GM18505 (cell line): ENCODE measurements around the gene HDAC4.

Experiments
- ATAC-seq: cut with Tn5 transposase; IDR thresholded peaks from one replicate; pipeline ENCODE4 v1.9.1; 2021; ENCODE audit not compliant: unreplicated experiment
- POLR2A ChIP-seq: IDR thresholded peaks from 4 replicates; pipeline ENCODE4 v1.6.1; 2011; ENCODE audit warnings: borderline replicate concordance; ENCODE audit not compliant: insufficient read depth, insufficient read length; ENCODE audit errors: extremely low read depth

The HDAC4 gene

DNA sequence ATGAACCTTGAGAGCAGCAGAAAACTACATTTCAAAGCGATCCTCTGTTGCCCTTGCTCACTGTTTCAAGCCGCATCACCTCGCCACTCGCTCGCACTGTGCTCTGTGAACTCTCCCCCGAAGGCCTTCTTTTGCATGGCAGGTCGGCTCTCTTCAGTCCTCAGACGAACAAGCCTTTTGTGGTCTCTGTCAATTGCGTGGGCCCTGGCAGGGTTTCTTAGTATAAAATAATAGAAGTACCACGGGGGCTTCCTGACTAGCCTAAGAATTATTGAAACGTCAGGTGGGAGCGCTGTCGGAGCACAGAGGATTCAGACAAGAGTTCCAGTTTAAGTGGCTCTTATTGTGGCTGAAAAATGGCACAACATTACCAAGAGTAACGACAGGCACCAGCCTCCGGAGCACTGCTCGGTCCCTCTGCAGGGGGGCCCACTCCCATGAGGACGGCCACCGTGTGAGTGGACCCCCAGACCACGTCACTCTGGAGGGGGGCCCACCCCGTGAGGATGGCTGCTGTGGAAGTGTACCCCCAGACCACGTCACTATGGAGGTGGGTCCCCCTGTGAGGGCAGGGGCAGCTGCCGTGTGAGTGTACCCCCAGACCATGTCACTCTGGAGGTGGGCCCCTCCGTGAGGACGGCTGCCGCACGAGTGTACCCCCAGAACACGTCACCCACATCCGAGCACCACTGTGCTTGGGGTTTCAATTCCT, 237.7 kb downstream of the HDAC4 start:
- no peak for TF ChIP-seq POLR2A
- no peak for ATAC-seq

DNA sequence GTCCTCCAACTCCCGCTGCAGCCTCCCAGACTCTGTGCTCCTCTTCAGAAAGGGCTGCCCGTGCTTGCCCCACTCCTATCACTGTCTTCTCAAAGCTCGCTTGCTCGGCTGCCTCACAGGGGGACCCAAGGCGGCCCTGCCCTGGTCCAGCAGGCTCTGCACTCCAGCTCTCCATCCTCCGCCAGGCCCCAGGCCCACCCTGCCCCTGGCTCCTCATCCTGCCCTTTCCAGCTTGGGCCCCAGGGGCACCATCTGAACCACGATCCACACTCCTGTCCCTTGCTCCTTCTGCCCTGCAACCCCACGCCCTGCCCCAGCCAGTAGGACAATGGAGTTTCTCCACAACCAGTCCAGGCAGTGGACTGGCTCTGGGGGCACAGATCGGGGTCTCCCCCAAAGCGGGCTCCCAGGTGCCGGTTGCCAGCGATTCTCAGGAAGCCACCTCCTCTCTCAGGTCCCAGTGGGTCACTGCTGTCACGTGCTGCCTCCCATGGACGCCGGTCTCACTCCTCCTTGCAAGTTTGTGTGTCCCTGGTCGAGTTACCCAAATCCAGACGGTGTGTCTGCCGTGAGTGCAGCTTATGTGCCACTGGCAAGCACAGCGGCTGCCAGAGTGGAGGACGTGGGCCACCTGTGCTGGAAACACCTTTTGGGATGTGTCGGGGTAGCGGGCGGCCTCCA, 238.5 kb downstream of the HDAC4 start:
- TF ChIP-seq POLR2A = no peak
- no peak for ATAC-seq

DNA sequence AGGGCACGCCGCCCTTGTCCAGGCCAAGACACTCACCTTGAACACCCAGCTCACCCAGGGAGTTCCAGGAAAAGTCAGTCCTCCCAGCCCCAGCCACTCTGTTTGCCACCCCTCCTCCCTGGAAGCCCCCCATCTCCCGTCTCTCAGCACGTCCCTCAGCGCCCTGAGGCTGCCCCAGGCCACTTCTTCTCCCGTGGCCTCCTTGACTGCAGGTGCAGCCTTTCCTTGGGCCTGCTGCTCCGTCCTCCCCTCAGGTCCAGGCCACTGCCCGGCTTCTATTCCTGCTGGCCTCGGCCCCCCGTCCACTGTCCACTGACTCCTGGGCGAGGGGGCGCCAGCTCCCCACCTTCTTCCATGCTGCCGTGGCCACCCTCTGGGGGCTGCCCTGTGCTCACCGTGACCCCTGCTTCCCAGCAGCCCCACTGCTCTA, 239.1 kb downstream of the HDAC4 start:
- no peak for ATAC-seq
- TF ChIP-seq POLR2A = no peak

DNA sequence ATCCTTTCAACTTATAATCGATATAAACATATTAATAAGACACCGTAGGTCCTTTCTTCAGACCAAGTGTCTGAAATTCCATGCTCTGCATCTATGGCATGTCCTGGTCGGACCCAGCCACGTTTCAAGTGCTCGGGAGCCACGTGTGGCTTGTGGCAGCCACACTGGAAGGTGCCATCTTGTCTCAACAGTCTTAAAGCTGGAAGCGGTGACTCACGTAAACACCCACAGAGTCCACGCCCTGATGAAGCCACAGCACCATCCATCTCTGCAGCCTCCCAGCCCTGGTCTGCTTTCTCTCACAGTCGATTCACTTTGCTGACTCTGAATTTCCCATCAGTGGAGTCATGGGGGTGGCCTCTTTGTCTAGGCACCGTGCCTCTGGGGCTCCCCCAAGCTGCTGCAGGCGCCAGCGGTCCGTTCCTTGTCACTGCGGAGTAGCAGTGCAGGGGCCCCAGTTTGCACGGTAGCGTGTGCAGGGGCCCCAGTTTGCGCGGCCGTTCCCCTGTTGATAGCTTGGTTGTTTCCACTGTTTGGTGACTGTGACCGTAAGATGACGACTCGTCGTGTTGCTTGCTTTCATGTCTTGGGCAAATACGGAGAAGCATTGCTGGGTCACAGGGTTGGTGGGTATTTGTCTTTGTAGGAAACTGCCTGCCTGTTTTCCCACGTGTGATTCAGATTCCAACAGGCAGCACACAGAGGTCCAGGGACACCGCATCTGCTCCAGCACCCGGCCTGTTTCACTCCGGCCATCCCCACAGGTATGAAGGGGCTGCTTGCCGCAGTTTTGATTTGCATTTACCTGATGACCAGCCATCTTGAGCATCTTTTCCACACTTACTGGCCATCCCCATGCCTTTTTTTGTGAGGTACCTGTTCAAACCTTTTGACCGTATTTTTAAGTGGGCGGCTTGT, 240.3 kb downstream of the HDAC4 start:
- no peak for ATAC-seq
- no peak for TF ChIP-seq POLR2A

- no peak for ATAC-seq
Observed at GRCh38 chr2:239159476-239159911, 241.3 kb downstream of the HDAC4 start.

GRCh38 chr2:239158641-239159475, 242.0 kb downstream of the HDAC4 start:
- no peak for ATAC-seq
- TF ChIP-seq POLR2A = no peak

More at GRCh38 chr2:239159476-239159911, 241.3 kb downstream of the HDAC4 start:
- TF ChIP-seq POLR2A = no peak

GRCh38 chr2:239157771-239158170, 243.0 kb downstream of the HDAC4 start:
- no peak for TF ChIP-seq POLR2A
- no peak for ATAC-seq

GRCh38 chr2:239157269-239157668, 243.6 kb downstream of the HDAC4 start:
- no peak for TF ChIP-seq POLR2A

GRCh38 chr2:239156516-239157265, 244.1 kb downstream of the HDAC4 start:
- no peak for TF ChIP-seq POLR2A
- no peak for ATAC-seq

More at GRCh38 chr2:239157269-239157668, 243.6 kb downstream of the HDAC4 start:
- ATAC-seq = no peak

DNA sequence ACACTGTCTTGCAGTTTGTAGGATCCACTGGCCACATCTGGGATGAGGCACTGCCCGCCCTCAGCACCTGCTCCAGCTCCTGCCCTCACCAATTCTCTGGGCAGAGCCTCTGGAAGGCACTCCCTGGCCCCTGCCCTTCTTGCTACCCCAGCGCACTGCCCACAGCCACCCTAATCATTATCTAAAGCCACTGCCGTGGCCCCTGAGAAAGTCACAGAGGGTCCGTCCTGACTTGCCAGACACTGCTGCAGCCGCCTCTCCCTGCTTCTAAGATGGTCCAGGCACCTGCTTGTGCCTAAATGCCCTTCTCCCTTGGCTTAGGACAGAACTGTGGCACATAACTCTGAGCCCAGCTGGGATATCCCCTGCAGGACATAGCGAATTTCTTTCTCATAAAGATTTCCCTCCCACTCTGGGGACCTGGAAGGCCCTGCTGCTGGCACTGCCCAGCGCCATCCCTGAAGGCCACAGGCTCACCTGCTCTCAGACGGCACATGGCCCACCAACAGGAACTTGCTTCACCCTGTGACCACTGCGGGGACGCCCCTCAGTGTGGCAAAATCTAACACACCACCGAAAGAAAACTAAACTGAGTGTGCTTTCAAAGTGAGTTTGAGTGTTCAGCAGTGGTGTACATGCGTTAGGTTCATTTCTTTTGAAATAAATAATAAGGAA, 244.9 kb downstream of the HDAC4 start:
- no peak for TF ChIP-seq POLR2A
- ATAC-seq = no peak
